ENCODE data around the gene AR. TPM values are rescaled to one million over a fixed set of nuclear protein-coding genes. Genes with fewer than 3 reads are reported as not detected.

AR gene
- total RNA-seq, 1 experiment from 2014 or later, result 0.86 TPM

- intact Hi-C loops (cut with micrococcal nuclease; ENCODE audit: unreplicated experiment), result no loop called here
- Histone ChIP-seq H3K4me3 (ENCODE audit: low read depth, low read length) (no peak overlapping the region), H3K9me3 (no peaks in the 10 kb centered on the region), H3K27me3 (replicated peaks; ENCODE audit: control insufficient read depth, insufficient read depth, low read length) (no peaks in the 10 kb centered on the region), H3K36me3 (ENCODE audit: control insufficient read depth, insufficient read depth, low read length) (no peaks in the 10 kb centered on the region), H3K4me1 (no peaks in the 10 kb centered on the region)
- no peak for DNase-seq
- no peak for TF ChIP-seq CTCF (IDR thresholded peaks at IDR 0.05; ENCODE audit: insufficient read depth in 1 of 2, low read depth in 1 of 2, low read length in 1 of 2, severe bottlenecking in 1 of 2, unreplicated experiment in 1 of 2)
- ChIA-PET CTCF (no interaction called here), POLR2A (no interaction called here)
- Mint-ChIP-seq H3K27ac (ENCODE audit: unreplicated experiment) (no peak overlapping the region), H3K27me3 (ENCODE audit: insufficient read depth, unreplicated experiment) (no peaks in the 10 kb centered on the region), H3K36me3 (ENCODE audit: insufficient read depth, unreplicated experiment) (no peaks in the 10 kb centered on the region), H3K4me1 (ENCODE audit: low read depth, unreplicated experiment) (no peaks in the 10 kb centered on the region), H3K9me3 (ENCODE audit: unreplicated experiment) (no peaks in the 10 kb centered on the region), H3K4me3 (ENCODE audit: unreplicated experiment) (no peak overlapping the region)
- no TSS peak for BruUV-seq (replicated peaks)
Measured at GRCh38 chrX:67674741-67675140, 130.9 kb downstream of the AR start.

DNA sequence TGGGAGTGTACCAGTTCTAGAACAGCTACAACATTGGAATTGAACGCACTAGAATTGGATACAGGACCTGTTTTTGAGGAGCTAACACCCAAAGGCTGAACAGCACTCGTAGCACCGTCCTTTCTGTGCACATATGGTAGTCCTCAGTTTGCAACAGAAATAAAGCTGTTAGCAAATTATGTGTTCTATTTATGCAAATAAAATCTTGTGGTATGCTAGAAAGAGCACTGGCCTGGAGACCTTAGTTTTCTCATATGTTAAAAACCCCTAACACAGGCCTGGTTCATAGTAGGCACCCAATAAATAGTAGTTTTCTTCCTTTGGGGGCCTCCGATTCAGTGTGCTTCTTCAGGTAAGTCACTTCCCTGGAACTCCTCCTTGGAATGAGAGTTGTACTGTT is 140.3 kb downstream of the AR start:
- ChIA-PET CTCF (no interaction called here), POLR2A (no interaction called here)
- no TSS peak for BruUV-seq (replicated peaks)
- Histone ChIP-seq H3K9me3 (no peaks in the 10 kb centered on the region), H3K4me1 (no peaks in the 10 kb centered on the region), H3K4me3 (ENCODE audit: low read depth, low read length) (no peak overlapping the region), H3K36me3 (ENCODE audit: control insufficient read depth, insufficient read depth, low read length) (no peaks in the 10 kb centered on the region), H3K27me3 (replicated peaks; ENCODE audit: control insufficient read depth, insufficient read depth, low read length) (no peaks in the 10 kb centered on the region)
- no peaks in the 10 kb centered on the region for H3K27me3 Mint-ChIP-seq (ENCODE audit: insufficient read depth, unreplicated experiment)
- no peaks in the 10 kb centered on the region for H3K4me1 Mint-ChIP-seq (ENCODE audit: low read depth, unreplicated experiment)
- H3K9me3 Mint-ChIP-seq (ENCODE audit: unreplicated experiment), result no peaks in the 10 kb centered on the region
- no peak for DNase-seq
- intact Hi-C loops (cut with micrococcal nuclease; ENCODE audit: unreplicated experiment), result no loop called here
- no peak overlapping the region for H3K4me3 Mint-ChIP-seq (ENCODE audit: unreplicated experiment)
- TF ChIP-seq CTCF (IDR thresholded peaks at IDR 0.05; ENCODE audit: insufficient read depth in 1 of 2, low read depth in 1 of 2, low read length in 1 of 2, severe bottlenecking in 1 of 2, unreplicated experiment in 1 of 2), result no peak
- no peak overlapping the region for H3K27ac Mint-ChIP-seq (ENCODE audit: unreplicated experiment)
- H3K36me3 Mint-ChIP-seq (ENCODE audit: insufficient read depth, unreplicated experiment), result no peaks in the 10 kb centered on the region

- Mint-ChIP-seq H3K4me3 (ENCODE audit: unreplicated experiment) (no peak overlapping the region), H3K4me1 (ENCODE audit: low read depth, unreplicated experiment) (no peaks in the 10 kb centered on the region), H3K36me3 (ENCODE audit: insufficient read depth, unreplicated experiment) (no peaks in the 10 kb centered on the region), H3K27ac (ENCODE audit: unreplicated experiment) (no peak overlapping the region), H3K27me3 (ENCODE audit: insufficient read depth, unreplicated experiment) (no peaks in the 10 kb centered on the region), H3K9me3 (ENCODE audit: unreplicated experiment) (no peaks in the 10 kb centered on the region)
- Histone ChIP-seq H3K36me3 (ENCODE audit: control insufficient read depth, insufficient read depth, low read length) (no peaks in the 10 kb centered on the region), H3K4me3 (ENCODE audit: low read depth, low read length) (no peak overlapping the region), H3K4me1 (no peaks in the 10 kb centered on the region), H3K9me3 (no peaks in the 10 kb centered on the region), H3K27me3 (replicated peaks; ENCODE audit: control insufficient read depth, insufficient read depth, low read length) (no peaks in the 10 kb centered on the region)
- BruUV-seq (replicated peaks), result no TSS peak
- intact Hi-C loops (cut with micrococcal nuclease; ENCODE audit: unreplicated experiment), result no loop called here
- ChIA-PET POLR2A (no interaction called here), CTCF (no interaction called here)
- TF ChIP-seq CTCF (IDR thresholded peaks at IDR 0.05; ENCODE audit: insufficient read depth in 1 of 2, low read depth in 1 of 2, low read length in 1 of 2, severe bottlenecking in 1 of 2, unreplicated experiment in 1 of 2), result no peak
- DNase-seq, result no peak
Measured at GRCh38 chrX:67692246-67692645, 148.4 kb downstream of the AR start.
